Vagina (tissue), 2 donors: ENCODE results near the gene ATPAF1.

Experiments
- POLR2A ChIP-seq, 2 donors: fragments of 450-650 bp; IDR thresholded peaks; one replicate each; pipeline ENCODE4 v1.6.1; 2017; ENCODE audit warnings: antibody characterized with exemption in 2 of 2, mild to moderate bottlenecking in 2 of 2, moderate library complexity in 2 of 2
- TF ChIP-seq, protein P1 (sequence below), 3 experiments: fragments of 450-650 bp in 2 of 3; fragments of 200-600 bp in 1 of 3; sonication (generic) in 1 of 3; IDR thresholded peaks; one replicate each; pipeline ENCODE4 v1.5.1; 2017 to 2019; ENCODE audit warnings: antibody characterized with exemption in 3 of 3, mild to moderate bottlenecking in 2 of 3, moderate library complexity in 2 of 3

DNA sequence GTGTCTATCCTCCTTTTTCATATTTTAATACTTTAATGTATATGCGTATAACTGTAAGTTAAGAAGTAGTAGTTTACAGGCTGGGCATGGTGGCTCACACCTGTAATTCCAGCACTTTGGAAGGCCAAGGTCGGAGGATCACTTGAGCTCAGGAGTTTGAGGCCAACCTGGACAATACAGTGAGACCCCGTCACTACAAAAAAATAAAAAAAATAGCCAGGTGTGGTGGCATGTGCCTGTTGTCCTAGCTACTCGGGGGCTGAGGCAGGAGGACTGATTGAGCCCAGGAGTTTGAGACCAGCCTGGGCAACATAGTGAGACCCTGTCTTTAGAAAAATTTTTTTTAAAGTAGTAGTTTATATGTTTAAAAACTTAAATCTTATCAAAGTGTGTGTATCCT, 22.3 kb downstream of the ATPAF1 start:
- TF ChIP-seq POLR2A (IDR thresholded peaks at IDR 0.05), result no peak
- TF ChIP-seq, protein P1, sequence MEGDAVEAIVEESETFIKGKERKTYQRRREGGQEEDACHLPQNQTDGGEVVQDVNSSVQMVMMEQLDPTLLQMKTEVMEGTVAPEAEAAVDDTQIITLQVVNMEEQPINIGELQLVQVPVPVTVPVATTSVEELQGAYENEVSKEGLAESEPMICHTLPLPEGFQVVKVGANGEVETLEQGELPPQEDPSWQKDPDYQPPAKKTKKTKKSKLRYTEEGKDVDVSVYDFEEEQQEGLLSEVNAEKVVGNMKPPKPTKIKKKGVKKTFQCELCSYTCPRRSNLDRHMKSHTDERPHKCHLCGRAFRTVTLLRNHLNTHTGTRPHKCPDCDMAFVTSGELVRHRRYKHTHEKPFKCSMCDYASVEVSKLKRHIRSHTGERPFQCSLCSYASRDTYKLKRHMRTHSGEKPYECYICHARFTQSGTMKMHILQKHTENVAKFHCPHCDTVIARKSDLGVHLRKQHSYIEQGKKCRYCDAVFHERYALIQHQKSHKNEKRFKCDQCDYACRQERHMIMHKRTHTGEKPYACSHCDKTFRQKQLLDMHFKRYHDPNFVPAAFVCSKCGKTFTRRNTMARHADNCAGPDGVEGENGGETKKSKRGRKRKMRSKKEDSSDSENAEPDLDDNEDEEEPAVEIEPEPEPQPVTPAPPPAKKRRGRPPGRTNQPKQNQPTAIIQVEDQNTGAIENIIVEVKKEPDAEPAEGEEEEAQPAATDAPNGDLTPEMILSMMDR (IDR thresholded peaks at IDR 0.05), result no peak
